ENCODE measurements around the gene DTYMK.
"Not testable (repeated sequence)": the region's sequence is repeated elsewhere in the genome, so short reads cannot be mapped to it uniquely, and the experiment has no call there.

The DTYMK gene

GRCh38 chr2:241686650-241687425 lies at the start of gene DTYMK:
Gene DTYMK (minus strand): TSS chr2:241686815. CDS start chr2:241686783, 32 bp downstream.
- peak; percentile 84 for DNase-seq

GRCh38 chr2:241736111-241736510 lies 49.5 kb upstream of the DTYMK start:
- no peak for DNase-seq

DNA sequence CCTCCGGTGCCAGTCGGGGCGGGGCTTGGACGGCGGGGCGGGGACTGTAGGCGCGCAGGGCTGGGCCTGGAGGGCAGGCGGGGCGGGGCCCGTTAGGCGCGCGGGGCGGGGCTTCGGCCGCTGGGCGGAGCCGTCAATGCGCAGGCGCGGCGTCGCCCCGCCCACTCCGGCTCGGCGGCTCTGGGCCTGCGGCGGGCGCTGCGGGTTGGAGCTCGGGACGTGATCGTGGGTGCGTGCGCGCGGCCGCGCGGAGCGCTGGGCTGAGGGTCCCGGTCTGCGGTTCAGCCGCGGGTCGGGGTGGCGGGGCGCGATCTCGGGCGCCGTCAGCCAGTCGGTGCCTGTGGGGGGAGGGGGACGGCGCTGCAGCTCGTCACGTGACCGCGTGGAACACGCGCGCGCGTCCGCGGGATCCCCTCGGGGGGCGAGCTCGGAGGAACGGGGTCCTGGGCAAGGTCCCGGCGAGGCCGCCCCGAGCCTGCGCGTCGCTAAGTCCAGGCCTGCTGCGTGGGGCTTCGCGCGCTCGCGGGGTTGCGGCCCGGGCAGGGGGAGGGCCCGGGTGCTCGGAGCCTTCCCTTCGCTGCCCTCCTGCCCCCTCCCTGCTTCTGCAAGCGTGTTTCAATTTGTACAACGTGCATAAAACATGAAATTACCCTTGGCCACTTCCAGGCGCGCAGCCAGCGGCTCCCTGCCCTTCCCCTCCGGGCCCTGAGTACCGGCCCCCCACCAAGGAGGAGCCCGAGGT lies 48.0 kb upstream of the DTYMK start, which contains the start of gene D2HGDH:
TSS of gene D2HGDH (plus strand) at position 164 of the 742 bp plus-strand sequence. CDS start 595 bp downstream, outside the sequence.
- DNase-seq: peak; percentile 72

DNA sequence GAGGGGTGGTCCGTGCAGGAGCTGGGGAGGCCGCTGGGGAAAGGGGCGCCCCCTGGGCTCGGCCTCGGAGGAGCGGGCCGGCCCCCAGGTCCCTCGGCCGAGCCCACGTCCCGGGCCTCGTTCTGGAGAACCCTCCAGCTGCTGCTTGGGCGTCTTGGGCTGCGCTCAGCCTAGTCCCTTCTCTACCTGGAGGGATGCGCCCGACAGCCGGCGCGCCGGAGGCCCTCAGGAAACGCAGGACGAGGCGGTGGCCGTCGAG lies 47.5 kb upstream of the DTYMK start:
- no peak for DNase-seq

DNA sequence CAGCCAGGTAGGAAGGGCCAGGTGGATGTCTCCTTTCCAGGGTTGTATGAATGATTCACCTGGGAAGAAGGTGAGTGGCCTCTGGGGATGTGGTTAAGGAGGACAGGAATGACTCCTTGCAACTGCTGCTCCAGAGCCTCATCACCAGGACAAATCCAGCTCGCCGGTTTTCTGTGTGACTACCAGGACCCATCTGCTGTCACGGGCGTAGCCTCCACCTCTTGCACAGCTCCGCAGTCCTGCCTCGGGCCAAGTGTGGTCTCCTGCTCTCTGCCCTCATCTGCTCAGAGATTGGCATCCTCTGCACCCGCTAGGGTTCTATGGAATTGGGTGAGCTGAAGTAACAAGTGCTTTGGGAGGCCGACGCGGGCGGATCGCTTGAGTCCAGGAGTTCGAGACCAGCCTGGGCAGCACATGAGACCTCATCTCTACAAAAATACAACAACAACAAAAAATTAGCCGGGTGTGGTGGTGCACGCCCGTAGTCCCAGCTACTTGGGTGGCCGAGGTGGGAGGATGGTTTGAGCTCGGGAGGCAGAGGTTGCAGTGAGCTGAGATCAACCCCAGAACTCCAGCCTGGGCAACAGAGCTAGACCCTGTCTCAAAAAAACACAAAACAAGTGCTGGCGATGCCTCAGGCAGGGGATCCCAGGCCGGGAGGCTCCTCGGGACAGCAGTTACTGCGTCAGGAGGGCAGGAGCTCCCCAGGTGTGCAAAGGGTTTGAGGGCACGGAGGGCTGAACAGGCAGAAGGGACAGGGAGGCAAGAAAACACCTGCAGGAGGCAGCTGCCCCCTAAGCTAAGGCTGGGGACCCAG lies 47.0 kb upstream of the DTYMK start:
- DNase-seq: no peak

DNA sequence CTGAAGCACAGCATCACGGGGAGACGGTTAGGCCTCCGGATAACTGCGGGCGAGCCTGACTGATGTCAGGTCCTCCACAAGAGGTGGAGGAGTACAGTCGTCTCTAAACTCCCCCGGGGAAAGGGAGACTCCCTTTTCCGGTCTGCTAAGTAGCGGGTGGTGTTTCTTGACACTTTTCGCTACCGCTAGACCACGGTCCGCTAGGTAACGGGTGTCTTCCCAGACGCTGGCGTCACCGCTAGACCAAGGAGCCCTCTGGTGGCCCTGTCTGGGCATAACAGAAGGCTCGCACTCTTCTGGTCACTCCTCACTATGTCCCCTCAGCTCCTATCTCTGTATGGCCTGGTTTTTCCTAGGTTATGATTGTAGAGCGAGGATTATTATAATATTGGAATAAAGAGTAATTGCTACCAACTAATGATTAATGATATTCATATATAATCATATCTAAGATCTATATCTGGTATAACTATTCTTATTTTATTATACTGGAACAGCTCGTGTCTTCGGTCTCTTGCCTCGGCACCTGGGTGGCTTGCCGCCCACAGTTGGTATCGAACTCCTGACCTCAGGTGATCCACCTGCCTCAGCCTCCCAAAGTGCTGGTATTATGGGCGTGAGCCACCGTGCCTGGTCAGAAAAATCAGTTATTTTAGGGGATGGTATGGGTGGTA lies 46.0 kb upstream of the DTYMK start:
- not testable (repeated sequence) for DNase-seq

GRCh38 chr2:241730671-241731293 lies 44.2 kb upstream of the DTYMK start:
- no peak for DNase-seq

DNA sequence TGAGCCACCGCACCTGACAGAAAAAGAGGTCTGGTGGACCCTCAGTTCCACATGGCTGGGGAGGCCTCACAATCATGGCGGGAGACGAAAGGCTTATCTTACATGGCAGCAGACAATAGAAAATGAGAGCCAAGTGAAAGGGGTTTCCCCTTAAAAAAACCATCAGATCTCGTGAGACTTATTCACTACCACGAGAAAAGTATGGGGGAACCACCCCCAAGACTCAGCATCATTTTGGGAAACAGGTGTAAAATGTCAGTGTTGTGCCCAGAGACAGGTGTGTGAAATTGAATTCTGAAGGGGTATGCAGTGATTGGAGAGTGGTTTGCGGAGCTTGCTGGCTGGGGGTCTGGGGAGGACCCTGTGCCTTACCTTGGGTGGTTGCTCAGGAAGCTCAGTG lies 43.3 kb upstream of the DTYMK start:
- DNase-seq: no peak

- DNase-seq: no peak
These were observed 42.0 kb upstream of the DTYMK start for GRCh38 chr2:241728627-241729026.

GRCh38 chr2:241728000-241728399 lies 41.4 kb upstream of the DTYMK start:
- no peak for DNase-seq

DNA sequence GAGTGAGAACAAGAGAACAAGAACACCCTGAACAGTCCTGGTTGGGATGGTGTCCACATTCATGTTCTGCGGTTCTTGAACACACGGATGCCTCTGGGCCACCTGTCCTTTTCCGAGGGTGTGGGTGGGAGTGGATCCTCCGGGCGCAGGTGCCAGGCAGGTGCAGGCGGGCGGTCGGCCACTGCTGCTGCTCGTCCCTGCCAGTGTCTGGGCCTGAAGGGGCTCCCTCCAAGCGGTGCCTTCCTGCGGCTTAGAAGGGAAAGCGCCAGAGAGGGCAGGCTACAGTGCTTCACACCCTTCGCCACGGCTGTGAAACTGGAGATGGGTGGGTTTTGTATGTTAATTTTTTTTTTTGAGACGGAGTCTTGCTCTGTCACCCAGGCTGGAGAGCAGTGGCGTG lies 39.8 kb upstream of the DTYMK start:
- no peak for DNase-seq

- DNase-seq: no peak
These were observed 38.6 kb upstream of the DTYMK start for GRCh38 chr2:241724975-241725870.

GRCh38 chr2:241724259-241724974 lies 37.8 kb upstream of the DTYMK start:
- no peak for DNase-seq

DNA sequence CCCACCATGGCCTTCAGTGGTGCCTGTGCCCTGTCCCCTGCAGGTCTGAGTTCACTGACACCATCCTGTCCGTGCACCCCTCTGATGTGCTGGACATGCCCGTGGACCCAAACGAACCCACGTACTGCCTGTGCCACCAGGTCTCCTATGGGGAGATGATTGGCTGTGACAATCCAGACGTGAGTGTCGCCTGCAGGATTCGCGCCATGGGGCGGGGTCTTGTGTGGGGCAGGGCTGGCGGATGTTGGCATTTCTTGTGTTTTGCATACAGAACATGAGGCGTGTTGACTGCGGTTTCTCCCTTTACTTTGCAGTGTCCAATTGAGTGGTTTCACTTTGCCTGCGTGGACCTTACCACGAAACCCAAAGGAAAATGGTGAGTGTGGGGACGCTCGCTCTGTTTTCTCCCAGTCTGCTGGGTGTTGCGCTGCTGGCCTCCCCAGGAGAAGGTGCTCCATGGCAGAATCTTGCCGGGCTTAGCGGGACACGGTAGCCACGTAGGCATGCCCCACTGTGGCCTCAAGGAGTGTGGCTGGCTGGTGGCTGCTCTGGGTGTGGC lies 36.4 kb upstream of the DTYMK start:
- DNase-seq: no peak

DNA sequence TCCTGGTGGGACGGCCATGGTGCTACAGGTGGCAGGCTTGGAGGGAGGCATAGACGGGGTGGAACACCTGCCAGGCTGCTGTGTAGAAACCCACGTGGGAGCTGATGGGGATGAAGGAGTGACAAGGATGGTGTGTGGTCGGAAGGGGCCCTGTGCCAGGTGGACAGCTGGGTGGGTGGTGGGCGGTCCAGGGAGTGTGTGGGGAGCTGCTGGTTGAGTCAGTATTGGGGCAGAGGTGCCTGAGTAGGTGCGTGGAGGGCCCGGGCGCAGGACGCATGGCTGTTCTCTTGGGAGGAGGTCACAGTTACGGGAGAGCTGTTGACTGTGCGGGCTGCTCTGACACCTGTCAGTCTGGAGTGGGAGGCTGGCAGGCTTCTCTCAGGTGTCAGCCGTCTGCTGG lies 35.2 kb upstream of the DTYMK start:
- DNase-seq: no peak

DNA sequence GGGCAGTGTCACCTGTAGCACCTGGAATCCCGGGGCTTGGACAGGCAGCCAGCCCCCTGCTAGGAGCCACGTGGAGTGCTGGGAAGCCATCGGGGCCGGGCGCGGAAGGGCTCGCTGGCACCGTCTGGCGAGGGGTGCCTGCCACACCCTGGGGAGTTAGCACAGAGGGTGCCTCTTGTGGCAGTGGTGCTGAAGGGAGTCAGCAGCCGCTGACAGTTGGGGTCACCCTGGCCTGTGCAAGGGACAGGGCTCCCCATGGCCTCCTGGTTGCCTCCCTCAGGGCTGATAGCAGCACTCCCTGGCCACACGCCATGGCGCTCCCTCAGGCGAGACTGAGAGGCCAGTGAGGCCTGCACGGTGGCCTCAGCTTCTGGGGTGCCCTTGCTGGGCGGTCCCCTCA lies 33.9 kb upstream of the DTYMK start:
- DNase-seq: no peak

GRCh38 chr2:241720099-241720498 lies 33.5 kb upstream of the DTYMK start:
- no peak for DNase-seq

- DNase-seq: no peak
These were observed 32.5 kb upstream of the DTYMK start for GRCh38 chr2:241719093-241719492.

DNA sequence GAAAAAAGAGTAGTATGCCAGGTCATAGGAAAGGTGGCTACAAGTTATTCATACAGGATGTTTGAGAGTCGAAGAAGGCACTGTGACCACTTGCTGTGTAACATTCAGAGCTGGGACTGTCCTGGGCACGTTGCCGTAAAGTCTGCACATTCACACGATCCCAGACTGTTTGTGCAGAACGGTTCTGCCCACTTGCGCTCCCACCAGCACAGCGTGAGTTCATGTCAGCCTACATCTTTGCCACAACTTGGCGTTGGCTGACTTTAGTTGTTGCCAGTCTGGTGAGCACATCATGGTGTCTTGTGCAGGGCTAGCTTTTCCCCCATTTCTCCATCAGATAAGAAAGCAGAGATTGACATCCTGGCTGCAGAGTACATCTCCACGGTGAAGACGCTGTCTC lies 22.3 kb upstream of the DTYMK start:
- no peak for DNase-seq

GRCh38 chr2:241706537-241706936 lies 19.9 kb upstream of the DTYMK start:
- DNase-seq: no peak
